SK-N-SH treated with all-trans-retinoic acid at 6 μM for 48 hours (cell line): Measurements from ENCODE around the gene PPFIBP1.

ENCODE experiments used
- ATAC-seq: fragments of 200-7000 bp; cut with Tn5 transposase; 3 replicates; pipeline ENCODE4 v1.9.1; 2020; ENCODE audit warnings: mild to moderate bottlenecking, moderate library complexity
- ARNTL ChIP-seq: fragments of 450-650 bp; formaldehyde crosslinking; IDR thresholded peaks from 2 replicates; pipeline ENCODE4 v1.5.0; 2020; ENCODE audit warnings: low read depth, mild to moderate bottlenecking, moderate library complexity, borderline replicate concordance
- CSDC2 ChIP-seq: fragments of 250-450 bp; sonication (Bioruptor Pico); IDR thresholded peaks from 2 replicates; pipeline ENCODE4 v1.5.0; 2020; ENCODE audit warnings: mild to moderate bottlenecking, moderate library complexity
- CSRNP3 ChIP-seq: fragments of 250-450 bp; sonication (Bioruptor Pico); IDR thresholded peaks from 2 replicates; pipeline ENCODE4 v1.5.1; 2021; ENCODE audit warnings: mild to moderate bottlenecking, moderate library complexity
- ESRRG ChIP-seq: fragments of 250-450 bp; sonication (Bioruptor Pico); IDR thresholded peaks from 2 replicates; pipeline ENCODE4 v1.6.1; 2021; ENCODE audit warnings: mild to moderate bottlenecking
- GLIS3 ChIP-seq: fragments of 250-450 bp; sonication (Bioruptor Pico); IDR thresholded peaks from 2 replicates; pipeline ENCODE4 v1.5.0; 2020; ENCODE audit warnings: mild to moderate bottlenecking, moderate library complexity
- PATZ1 ChIP-seq: fragments of 250-450 bp; sonication (Bioruptor Pico); IDR thresholded peaks from 2 replicates; pipeline ENCODE4 v1.8.0; 2020; ENCODE audit warnings: mild to moderate bottlenecking, moderate library complexity, borderline replicate concordance
- POU6F1 ChIP-seq: fragments of 250-450 bp; sonication (Bioruptor Pico); IDR thresholded peaks from 2 replicates; pipeline ENCODE4 v1.8.0; 2021; ENCODE audit warnings: low read depth, mild to moderate bottlenecking, moderate library complexity, borderline replicate concordance
- PPARA ChIP-seq: fragments of 250-450 bp; sonication (Bioruptor Pico); IDR thresholded peaks from 2 replicates; pipeline ENCODE4 v1.5.0; 2020; ENCODE audit warnings: mild to moderate bottlenecking, borderline replicate concordance
- SNAI2 ChIP-seq: fragments of 250-450 bp; sonication (Bioruptor Pico); IDR thresholded peaks from 2 replicates; pipeline ENCODE4 v1.5.0; 2020; ENCODE audit warnings: mild to moderate bottlenecking, moderate library complexity
- TOX ChIP-seq: fragments of 250-450 bp; sonication (Bioruptor Pico); IDR thresholded peaks from 2 replicates; pipeline ENCODE4 v1.8.0; 2021; ENCODE audit warnings: mild to moderate bottlenecking, moderate library complexity, borderline replicate concordance
- TSHZ2 ChIP-seq: fragments of 250-450 bp; sonication (Bioruptor Pico); IDR thresholded peaks from 2 replicates; pipeline ENCODE4 v1.5.0; 2020; ENCODE audit warnings: mild to moderate bottlenecking, moderate library complexity
- ZFP3 ChIP-seq: fragments of 250-450 bp; sonication (Bioruptor Pico); IDR thresholded peaks from 2 replicates; pipeline ENCODE4 v1.5.0; 2020; ENCODE audit warnings: mild to moderate bottlenecking, moderate library complexity
- ZFP30 ChIP-seq: fragments of 450-650 bp; formaldehyde crosslinking; IDR thresholded peaks from 2 replicates; pipeline ENCODE4 v1.5.0; 2022; ENCODE audit warnings: mild to moderate bottlenecking, moderate library complexity
- ZNF565 ChIP-seq: fragments of 450-650 bp; formaldehyde crosslinking; conservative IDR thresholded peaks from 2 replicates; pipeline ENCODE4 v1.5.0; 2020; ENCODE audit warnings: low read depth, mild to moderate bottlenecking, moderate library complexity
- ZNF70 ChIP-seq: fragments of 450-650 bp; formaldehyde crosslinking; IDR thresholded peaks from 2 replicates; pipeline ENCODE4 v1.5.0; 2020; ENCODE audit warnings: mild to moderate bottlenecking, moderate library complexity
- ZNF8 ChIP-seq: fragments of 450-650 bp; formaldehyde crosslinking; IDR thresholded peaks from 2 replicates; pipeline ENCODE4 v1.5.0; 2020; ENCODE audit warnings: mild to moderate bottlenecking, moderate library complexity

Gene PPFIBP1

GRCh38 chr12:27550653-27550975 lies 26.6 kb downstream of the PPFIBP1 start (continued):
- TF ChIP-seq TOX (CRISPR knock-in tag), result no peak
- no peak for TF ChIP-seq ESRRG (CRISPR knock-in tag)
- TF ChIP-seq, all 23 proteins: peak for 0

GRCh38 chr12:27551172-27551840 lies 27.3 kb downstream of the PPFIBP1 start:
- no peak for ATAC-seq
- TF ChIP-seq PATZ1 (CRISPR knock-in tag) (no peak), CSRNP3 (no peak), CSDC2 (no peak), ARNTL (CRISPR knock-in tag) (no peak), PPARA (CRISPR knock-in tag) (no peak), TOX (CRISPR knock-in tag) (no peak), GLIS3 (CRISPR knock-in tag) (no peak), SNAI2 (CRISPR knock-in tag) (no peak), POU6F1 (CRISPR knock-in tag) (no peak), ZNF8 (CRISPR knock-in tag) (no peak), ZNF70 (CRISPR knock-in tag) (no peak)

GRCh38 chr12:27552235-27552634 lies 28.2 kb downstream of the PPFIBP1 start:
- ATAC-seq, result no peak
- TF ChIP-seq ZNF70 (CRISPR knock-in tag) (no peak), CSRNP3 (no peak), ZFP30 (no peak)

- no peak for ATAC-seq
- TF ChIP-seq GLIS3 (CRISPR knock-in tag) (no peak), ARNTL (CRISPR knock-in tag) (no peak), TSHZ2 (no peak), ZNF8 (CRISPR knock-in tag) (no peak), ZFP30 (no peak), CSDC2 (no peak), ZFP3 (no peak), ZNF565 (CRISPR knock-in tag) (no peak), SNAI2 (CRISPR knock-in tag) (no peak), PPARA (CRISPR knock-in tag) (no peak)
These were observed 29.0 kb downstream of the PPFIBP1 start for GRCh38 chr12:27552886-27553560.
